ENCODE measurements around the gene CCDC88B.
"Not testable (repeated sequence)": the region's sequence is repeated elsewhere in the genome, so short reads cannot be mapped to it uniquely, and the experiment has no call there.

The CCDC88B gene

GRCh38 chr11:64304316-64305072 is 35.5 kb upstream of the CCDC88B start:
- DNase-seq = peak; percentile 95 to 98 (median 96)

- DNase-seq = peak; percentile 99 to 100 (median 100)
Measured at GRCh38 chr11:64305075-64305690, 34.8 kb upstream of the CCDC88B start, which contains the start of gene ESRRA. Gene ESRRA, plus strand, starts transcription at chr11:64305524. Its CDS starts 1,656 bp downstream, at chr11:64307180.

GRCh38 chr11:64305691-64306562 is 34.1 kb upstream of the CCDC88B start:
- peak; percentile 53 to 64 (median 63) for DNase-seq

GRCh38 chr11:64306563-64306875 is 33.5 kb upstream of the CCDC88B start:
- no peak for DNase-seq

- DNase-seq = no peak
Measured at GRCh38 chr11:64306876-64307622, 33.0 kb upstream of the CCDC88B start.

- not testable (repeated sequence) for DNase-seq
Measured at GRCh38 chr11:64307795-64308194, 32.2 kb upstream of the CCDC88B start.

GRCh38 chr11:64312947-64313346 is 27.1 kb upstream of the CCDC88B start:
- DNase-seq = no peak

- no peak for DNase-seq
Measured at GRCh38 chr11:64313491-64314145, 26.4 kb upstream of the CCDC88B start.

GRCh38 chr11:64314146-64314804 is 25.7 kb upstream of the CCDC88B start:
- no peak for DNase-seq

- DNase-seq = no peak
Measured at GRCh38 chr11:64314805-64315561, 25.0 kb upstream of the CCDC88B start.

- not testable (repeated sequence) for DNase-seq
Measured at GRCh38 chr11:64315667-64316526, 24.1 kb upstream of the CCDC88B start.

- no peak for DNase-seq
Measured at GRCh38 chr11:64316672-64317324, 23.2 kb upstream of the CCDC88B start.

- peak; percentile 94 to 96 (median 96) for DNase-seq
Measured at GRCh38 chr11:64317325-64317960, 22.6 kb upstream of the CCDC88B start, which contains the start of gene TRMT112. Gene TRMT112, minus strand, starts transcription at chr11:64317559. Its CDS starts 33 bp downstream, at chr11:64317526.

- DNase-seq = peak; percentile 98 to 99 (median 99)
Measured at GRCh38 chr11:64317961-64318765, 21.8 kb upstream of the CCDC88B start, which contains the start of gene PRDX5. Gene PRDX5, plus strand, starts transcription at chr11:64318121. Its CDS starts 95 bp downstream, at chr11:64318216.

GRCh38 chr11:64318766-64319761 is 20.9 kb upstream of the CCDC88B start:
- peak in 1 of 3 donors; percentile 36 for DNase-seq

- DNase-seq = no peak
Measured at GRCh38 chr11:64320556-64320955, 19.4 kb upstream of the CCDC88B start.

Data from suppressor macrophage treated with lipopolysaccharide for 1 hour (primary cell).